B cell (primary cell): ENCODE data around the gene ORMDL1. TPM values are rescaled to one million over a fixed set of nuclear protein-coding genes. Genes with fewer than 3 reads are reported as not detected.
A peak's percentile ranks its signal among the peaks of the same experiment; 100 is the strongest.

Experiments used
- ATAC-seq: fragments of 200-7000 bp; cut with Tn5 transposase; one replicate; pipeline ENCODE4 v1.10.0; 2021; ENCODE audit warnings: low read depth, mild to moderate bottlenecking, moderate number of reproducible peaks, moderate library complexity
- CTCF ChIA-PET: fragments of 350-600 bp; sonication (Branson Sonifier 250); formaldehyde crosslinking; loops from one replicate; lab custom pipeline; 2021; ENCODE audit warnings: antibody characterized with exemption, inconsistent platforms; lab: Charles Lee
- POLR2A ChIA-PET: fragments of 350-600 bp; sonication (Branson Sonifier 250); formaldehyde crosslinking; loops from one replicate; lab custom pipeline; 2021; ENCODE audit warnings: antibody characterized with exemption; lab: Charles Lee
- DNase-seq: peaks from one replicate; pipeline ENCODE4 v3.0.0; 2013
- H2AFZ ChIP-seq: 2 replicates; pipeline ENCODE4 v1.6.1; 2012; ENCODE audit warnings: mild to moderate bottlenecking, low read depth, low read length; ENCODE audit not compliant: insufficient read depth, poor library complexity, severe bottlenecking
- H3K27ac ChIP-seq, 2 donors: 1 replicate in 1 of 2; 2 replicates in 1 of 2; pipeline ENCODE4 v1.5.1; 2012 to 2013; ENCODE audit warnings: low read length in 2 of 2, mild to moderate bottlenecking in 2 of 2, moderate library complexity in 1 of 2
- H3K27me3 ChIP-seq, 4 experiments: fragments of 200-600 bp in 1 of 4; sonication (generic) in 1 of 4; replicated peaks in 1 of 4; 1 replicate in 2 of 4; 2 replicates in 2 of 4; pipeline versions ENCODE4 v1.6.1 to v1.7.0; 2013 to 2016; ENCODE audit warnings: low read length in 3 of 4, mild to moderate bottlenecking in 2 of 4, mixed read lengths in 1 of 4, moderate library complexity in 1 of 4; ENCODE audit not compliant: insufficient read depth in 4 of 4, control insufficient read depth in 3 of 4; ENCODE audit errors: control extremely low read depth in 1 of 4
- H3K36me3 ChIP-seq, 2 experiments: replicated peaks in 1 of 2; 1 replicate in 1 of 2; 2 replicates in 1 of 2; pipeline versions ENCODE4 v1.6.1 to v1.7.1; 2013; ENCODE audit warnings: low read length in 1 of 2; ENCODE audit not compliant: insufficient read depth in 2 of 2, control insufficient read depth in 1 of 2; ENCODE audit errors: control extremely low read depth in 1 of 2, extremely low read depth in 1 of 2
- H3K4me1 ChIP-seq, 2 donors: fragments of 200-600 bp in 1 of 2; sonication (generic) in 1 of 2; 1 replicate in 1 of 2; 2 replicates in 1 of 2; pipeline versions ENCODE4 v1.5.1 to v1.6.1; 2013 to 2017; ENCODE audit warnings: low read length in 2 of 2; ENCODE audit not compliant: control insufficient read depth in 2 of 2, insufficient read depth in 2 of 2
- H3K4me2 ChIP-seq: replicated peaks from 2 replicates; pipeline ENCODE3; 2012; ENCODE audit warnings: mild to moderate bottlenecking, low read depth, low read length; ENCODE audit not compliant: poor library complexity, severe bottlenecking
- H3K4me3 ChIP-seq, 5 experiments: fragments of 200-600 bp in 1 of 5; sonication (generic) in 1 of 5; 1 replicate in 3 of 5; 2 replicates in 2 of 5; pipeline versions ENCODE4 v1.5.1 to v1.7.0; 2011 to 2016; ENCODE audit warnings: low read length in 4 of 5, mild to moderate bottlenecking in 4 of 5, low read depth in 2 of 5, control low read depth in 1 of 5, moderate library complexity in 1 of 5; ENCODE audit not compliant: insufficient read depth in 1 of 5; ENCODE audit errors: control extremely low read depth in 1 of 5, extremely low read depth in 1 of 5
- H3K79me2 ChIP-seq: fragments of 200-600 bp; sonication (generic); one replicate; pipeline ENCODE4 v1.6.0; 2016; ENCODE audit warnings: low read length; ENCODE audit not compliant: control insufficient read depth, insufficient read depth
- H3K9ac ChIP-seq: fragments of 200-600 bp; sonication (generic); 2 replicates; pipeline ENCODE4 v1.6.1; 2017; ENCODE audit warnings: mild to moderate bottlenecking, low read length, moderate library complexity
- H3K9me3 ChIP-seq, 3 donors: one replicate each; pipeline versions ENCODE4 v1.6.1 to v1.7.1; 2013; ENCODE audit warnings: low read length in 2 of 3; ENCODE audit not compliant: control insufficient read depth in 2 of 3, insufficient read depth in 1 of 3; ENCODE audit errors: control extremely low read depth in 1 of 3
- H4K20me1 ChIP-seq: 2 replicates; pipeline ENCODE4 v1.6.0; 2012; ENCODE audit warnings: mild to moderate bottlenecking, low read length; ENCODE audit not compliant: insufficient read depth, control insufficient read depth, poor library complexity, severe bottlenecking
- H3K27ac Mint-ChIP-seq: one replicate; pipeline ENCODE4 v1.8.0; 2021; ENCODE audit warnings: mixed read lengths
- H3K27me3 Mint-ChIP-seq: one replicate; pipeline ENCODE4 v1.8.0; 2021; ENCODE audit warnings: mixed read lengths
- H3K4me1 Mint-ChIP-seq: one replicate; pipeline ENCODE4 v1.8.0; 2021; ENCODE audit warnings: mixed read lengths
- H3K4me3 Mint-ChIP-seq: one replicate; pipeline ENCODE4 v1.8.0; 2021; ENCODE audit warnings: mixed read lengths
- H3K9me3 Mint-ChIP-seq: one replicate; pipeline ENCODE4 v1.8.0; 2022; ENCODE audit warnings: mixed read lengths; ENCODE audit not compliant: insufficient read depth
- CTCF ChIP-seq: fragments of 200-600 bp; IDR thresholded peaks from one replicate; pipeline ENCODE4 v1.8.0; 2022; ENCODE audit warnings: antibody characterized with exemption, mild to moderate bottlenecking
- EZH2 ChIP-seq: IDR thresholded peaks from 2 replicates; pipeline ENCODE4 v1.6.1; 2012; ENCODE audit warnings: borderline replicate concordance, low read depth, mild to moderate bottlenecking, moderate library complexity, low read length; ENCODE audit not compliant: insufficient read depth, poor library complexity, severe bottlenecking
- WGBS: methylation state at CpG from one replicate; pipeline ENCODE4 v1.1.5; 2013; ENCODE audit warnings: missing lambda C conversion rate; ENCODE audit not compliant: insufficient coverage; 5-methylcytosine and 5-hydroxymethylcytosine counted together
- intact Hi-C: fragments of 100-400 bp; cut with micrococcal nuclease; formaldehyde crosslinking; loops from one replicate; pipeline ENCODE4 v1.10.0; 2022
- polyA plus RNA-seq: library from polyadenylated mRNA; depleted of rRNA; stranded (reverse); fragments of >200 nt; gene quantifications from 2 replicates; pipeline ENCODE4 v1.2.3, GENCODE V29; 2012
- total RNA-seq, 2 donors: library from RNA; stranded (reverse); fragments of 120-200 nt in 1 of 2; gene quantifications; 1 replicate in 1 of 2; 2 replicates in 1 of 2; pipeline versions ENCODE4 v1.2.3 to v1.2.4, GENCODE V29; 2013 to 2022

ORMDL1 gene
- total and polyA plus RNA-seq, 2 donors (not counting 1 experiment from before 2014, with no cell fraction given): 138 to 170 TPM

- peaks cover 6% of the 10 kb centered on the region for H3K4me1 Mint-ChIP-seq
- no peaks in the 10 kb centered on the region for H3K27me3 ChIP-seq
- H3K4me2 ChIP-seq: peak within 1 kb of the TSS; percentile 86
- ATAC-seq (peak; percentile 92), DNase-seq (peak; percentile 96)
- H3K9me3 ChIP-seq: no peaks in the 10 kb centered on the region
- intact Hi-C loops: loop anchor here (1.0 to 2.0 kb wide), 6 partner anchors 11 to 886 kb away; partner anchors contain the start of genes ANKAR, ASNSD1, NAB1 and ORMDL1
- peak within 1 kb of the TSS; percentile 99 for H2AFZ ChIP-seq
- H3K27me3 Mint-ChIP-seq: no peaks in the 10 kb centered on the region
- TF ChIP-seq EZH2 (no peak), CTCF (peak; percentile 73)
- H3K79me2 ChIP-seq: peaks cover 6% of the 10 kb centered on the region
- POLR2A ChIA-PET: interaction anchor here (0.6 to 4.2 kb wide), 9 partner anchors 21 to 771 kb away, joined by 3 to 32 read pairs (median 3); partner anchors contain the start of genes ANKAR, ASNSD1, NEMP2 and ORMDL1
- H3K36me3 ChIP-seq: peaks cover 0 to 6% of the 10 kb centered on the region in 2 experiments
- CTCF ChIA-PET: interaction anchor here (0.6 to 4.6 kb wide), 25 partner anchors 9 to 556 kb away, joined by 3 to 37 read pairs (median 4); partner anchors contain the start of genes ANKAR, ASNSD1, ORMDL1 and PMS1
- peaks cover 9 to 10% of the 10 kb centered on the region in 2 donors for H3K4me1 ChIP-seq
- H3K27ac ChIP-seq: peak within 1 kb of the TSS; percentile 77 to 89
- H3K4me3 Mint-ChIP-seq: peak within 1 kb of the TSS; percentile 98
- no peaks in the 10 kb centered on the region for H3K9me3 Mint-ChIP-seq
- peak within 1 kb of the TSS; percentile 67 to 100 (median 95) for H3K4me3 ChIP-seq
- H3K27ac Mint-ChIP-seq: peak within 1 kb of the TSS; percentile 98
- 0% methylated on average over 23 of the region's 33 CpGs for WGBS
- no peaks in the 10 kb centered on the region for H4K20me1 ChIP-seq
- H3K9ac ChIP-seq: peak within 1 kb of the TSS; percentile 96
These were observed 21.4 kb downstream of the ORMDL1 start, which contains the start of gene OSGEPL1 for GRCh38 chr2:189762551-189763298. Gene OSGEPL1 (minus strand): TSS chr2:189762792. CDS start chr2:189761640, 1,152 bp downstream.
